GM18907 (cell line): ENCODE measurements around the gene PLXNB2.
"Not testable (repeated sequence)": the region's sequence is repeated elsewhere in the genome, so short reads cannot be mapped to it uniquely, and the experiment has no call there.

Experiments
- ATAC-seq: cut with Tn5 transposase; IDR thresholded peaks from one replicate; pipeline ENCODE4 v1.9.1; 2021; ENCODE audit warnings: mild to moderate bottlenecking, moderate library complexity; ENCODE audit not compliant: unreplicated experiment

The PLXNB2 gene

DNA sequence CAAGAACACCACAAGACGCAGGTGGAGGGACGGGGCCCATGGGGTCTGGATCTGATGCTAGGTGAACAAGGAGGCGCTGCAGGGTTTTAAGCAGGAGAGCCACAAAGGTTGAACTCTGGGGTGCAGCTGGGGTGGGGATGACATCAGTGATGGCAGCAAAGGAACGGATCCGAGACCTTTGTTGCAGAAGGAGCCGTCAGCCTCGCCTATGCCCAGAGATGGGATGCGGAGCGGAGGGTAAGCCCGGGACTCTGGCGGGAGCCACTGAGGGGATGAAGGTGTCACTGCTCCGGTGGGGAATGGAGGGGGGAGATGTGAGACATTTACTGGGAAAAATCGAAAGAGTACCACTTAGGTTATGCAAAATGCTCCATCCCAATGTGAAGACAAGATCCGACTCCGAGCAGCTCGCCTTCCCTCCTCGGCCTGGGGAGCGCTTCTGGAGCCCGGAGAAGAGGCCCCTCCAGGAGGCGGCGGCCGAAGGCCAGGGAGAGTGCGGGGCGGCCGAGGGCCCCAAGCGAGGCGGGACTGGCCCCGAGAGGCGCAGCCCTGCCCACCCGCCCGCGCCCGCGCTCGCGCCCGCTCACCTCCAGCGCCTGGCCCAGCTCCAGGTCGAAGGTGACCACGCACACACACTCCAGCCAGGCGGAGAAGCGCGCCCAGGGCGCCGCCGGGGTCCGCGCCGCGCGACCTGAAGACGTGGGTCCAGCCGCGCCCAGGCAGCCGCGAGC lies 18.9 kb upstream of the PLXNB2 start:
- no peak for ATAC-seq

DNA sequence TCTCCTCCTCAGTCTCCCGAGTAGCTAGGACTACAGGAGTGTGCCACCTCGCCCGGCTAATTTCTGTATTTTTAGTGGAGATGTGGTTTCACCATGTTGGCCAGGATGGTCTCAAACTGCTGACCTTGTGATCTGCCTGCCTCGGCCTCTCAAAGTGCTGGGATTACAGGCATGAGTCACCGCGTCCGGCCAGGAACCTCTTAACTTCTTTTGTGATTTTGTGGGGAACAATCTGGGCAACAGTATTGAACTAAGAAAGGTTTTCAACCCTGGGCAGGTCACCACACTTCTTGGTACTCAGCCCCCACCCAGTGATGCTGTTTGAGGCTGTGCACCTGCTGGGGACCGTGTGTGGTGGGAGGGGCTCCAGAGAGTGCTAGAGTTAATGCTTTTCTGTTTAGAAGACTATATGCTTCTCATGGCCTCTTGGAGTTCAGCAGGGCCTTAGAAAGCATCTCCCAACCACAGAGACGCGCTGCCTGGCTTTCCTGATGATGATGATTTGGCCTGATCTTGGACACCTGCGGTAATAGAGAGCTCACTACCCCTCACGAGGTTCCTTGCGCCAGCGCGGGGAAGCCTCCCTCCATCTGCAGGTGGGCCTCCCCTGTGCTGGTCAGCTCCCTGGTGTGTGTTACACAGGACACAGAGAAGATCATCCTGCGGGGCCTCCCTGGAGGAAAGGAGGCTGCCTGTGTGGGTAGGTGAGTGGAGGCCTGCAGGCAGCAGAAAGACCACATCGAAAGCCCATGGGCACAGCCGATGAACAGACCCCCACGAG lies 18.2 kb upstream of the PLXNB2 start:
- no peak for ATAC-seq

DNA sequence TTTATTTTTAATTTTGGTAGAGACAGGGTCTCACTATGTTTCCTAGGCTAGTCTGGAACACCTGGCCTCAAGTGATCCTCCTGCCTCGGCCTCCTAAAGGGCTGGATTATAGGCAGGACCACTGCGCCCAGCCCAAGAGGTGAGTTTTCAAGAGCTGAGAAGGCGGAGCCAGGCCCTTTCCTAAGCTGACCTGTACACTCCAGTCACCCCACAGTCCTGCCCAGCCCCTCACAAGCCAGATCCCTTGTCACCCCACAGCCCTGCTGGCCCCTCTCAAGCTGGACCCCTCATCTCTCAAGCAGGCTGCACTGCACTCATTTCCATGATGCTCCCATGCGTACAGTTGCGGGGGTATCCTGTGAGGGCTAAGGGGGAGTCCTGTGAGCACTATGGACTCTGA lies 16.5 kb upstream of the PLXNB2 start:
- ATAC-seq: no peak

DNA sequence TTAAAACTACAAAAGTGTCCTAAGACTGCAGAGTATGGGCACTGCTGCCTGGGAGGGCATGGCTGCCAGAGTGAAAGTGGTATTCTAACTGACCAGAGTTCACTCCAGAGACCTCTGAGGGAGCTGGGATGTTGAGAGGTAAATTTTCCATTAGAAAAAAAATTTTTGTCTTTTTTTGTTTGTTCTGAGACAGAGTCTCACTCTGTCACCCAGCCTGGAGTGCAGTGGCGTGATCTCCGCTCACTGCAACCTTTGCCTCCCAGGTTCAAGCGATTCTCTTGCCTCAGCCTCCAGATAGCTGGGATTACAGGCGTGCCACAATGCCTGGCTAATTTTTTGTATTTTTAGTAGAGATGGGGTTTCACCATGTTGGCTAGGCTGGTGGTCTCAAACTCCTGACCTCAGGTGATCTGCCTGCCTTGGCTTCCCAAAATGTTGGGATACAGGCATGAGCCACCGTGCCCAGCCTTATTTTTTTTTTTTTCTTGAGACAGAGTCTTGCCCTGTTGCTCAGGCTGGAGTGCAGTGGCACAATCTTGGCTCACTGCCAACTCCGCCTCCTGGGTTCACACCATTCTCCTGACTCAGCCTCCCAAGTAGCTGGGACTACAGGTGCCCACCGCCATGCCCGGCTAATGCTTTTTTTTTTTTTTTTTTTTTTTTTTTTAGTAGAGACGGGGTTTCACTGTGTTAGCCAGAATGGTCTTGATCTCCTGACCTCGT lies 15.1 kb upstream of the PLXNB2 start:
- not testable (repeated sequence) for ATAC-seq

DNA sequence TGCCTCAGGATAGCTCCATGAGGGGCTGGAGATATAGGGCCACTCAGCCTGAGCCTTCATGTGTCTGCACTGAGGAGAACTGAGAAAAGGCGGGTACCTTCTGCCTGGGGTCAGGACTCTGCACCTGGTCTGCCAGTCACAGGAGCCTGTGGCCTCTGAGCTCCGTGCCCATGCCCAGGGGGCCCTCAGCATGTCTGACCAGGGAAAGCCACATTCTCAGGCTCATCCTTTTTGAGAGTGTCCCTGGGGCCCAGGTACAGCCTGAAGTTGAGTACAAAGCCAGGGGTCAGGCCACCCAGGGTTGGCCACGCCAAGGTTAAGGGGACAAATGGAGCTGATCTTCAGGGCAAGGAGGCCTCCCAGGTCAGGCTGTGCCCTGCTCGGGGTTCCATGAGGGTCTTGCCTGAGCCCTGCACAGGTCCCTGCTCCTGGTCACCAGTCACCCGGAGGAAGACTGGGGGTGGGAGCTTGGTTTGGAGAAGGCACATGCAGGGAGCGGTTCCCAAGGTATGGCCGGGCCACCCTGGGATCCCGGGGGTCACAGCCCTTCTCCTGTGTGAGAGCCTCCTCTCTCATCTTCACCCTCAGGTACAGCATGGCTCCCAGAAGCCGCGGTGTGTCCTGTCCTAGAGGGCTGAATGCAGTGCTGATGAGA lies 13.4 kb upstream of the PLXNB2 start:
- ATAC-seq: no peak

DNA sequence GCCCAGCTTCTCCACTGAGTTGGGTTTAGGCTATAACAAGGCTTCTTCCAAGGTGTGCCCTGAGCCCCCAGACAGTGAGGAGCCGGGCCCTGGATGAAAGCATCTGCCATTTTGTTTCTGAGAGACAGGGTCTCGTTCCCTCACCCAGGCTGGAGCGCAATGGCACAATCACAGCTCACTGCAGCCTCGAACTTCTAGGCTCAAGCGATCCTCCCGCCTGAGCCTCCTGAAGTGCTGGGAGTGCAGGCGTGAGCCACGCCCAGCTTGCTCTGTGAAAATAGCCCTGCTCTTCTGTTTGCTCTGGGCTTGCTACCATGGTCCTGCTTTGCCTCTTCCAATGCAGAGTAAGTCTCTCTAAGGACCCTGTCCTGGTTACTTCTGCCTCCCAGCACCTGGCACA lies 12.7 kb upstream of the PLXNB2 start:
- ATAC-seq: no peak

DNA sequence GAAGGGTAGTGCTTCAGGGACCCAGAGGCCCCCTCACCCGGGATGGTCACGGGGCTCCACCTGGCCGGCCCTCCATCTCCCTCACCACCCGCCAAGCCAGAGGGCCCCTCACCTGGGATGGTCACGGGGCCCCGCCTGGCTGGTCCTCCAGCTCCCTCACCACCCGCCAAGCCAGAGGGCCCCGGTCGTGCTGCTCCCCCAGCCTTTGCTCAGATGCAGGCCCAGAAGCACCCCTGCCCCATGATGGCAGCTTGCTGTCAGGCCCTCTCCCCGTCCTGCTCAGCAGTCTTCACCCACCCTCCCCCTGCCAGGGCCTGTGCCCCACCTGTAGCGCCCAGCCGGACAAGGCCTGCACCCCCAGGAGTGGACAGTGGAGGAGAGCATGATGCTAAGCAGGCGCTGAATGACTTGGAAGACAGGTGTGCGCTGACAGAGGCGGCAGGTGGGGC lies 12.1 kb upstream of the PLXNB2 start:
- ATAC-seq: no peak

DNA sequence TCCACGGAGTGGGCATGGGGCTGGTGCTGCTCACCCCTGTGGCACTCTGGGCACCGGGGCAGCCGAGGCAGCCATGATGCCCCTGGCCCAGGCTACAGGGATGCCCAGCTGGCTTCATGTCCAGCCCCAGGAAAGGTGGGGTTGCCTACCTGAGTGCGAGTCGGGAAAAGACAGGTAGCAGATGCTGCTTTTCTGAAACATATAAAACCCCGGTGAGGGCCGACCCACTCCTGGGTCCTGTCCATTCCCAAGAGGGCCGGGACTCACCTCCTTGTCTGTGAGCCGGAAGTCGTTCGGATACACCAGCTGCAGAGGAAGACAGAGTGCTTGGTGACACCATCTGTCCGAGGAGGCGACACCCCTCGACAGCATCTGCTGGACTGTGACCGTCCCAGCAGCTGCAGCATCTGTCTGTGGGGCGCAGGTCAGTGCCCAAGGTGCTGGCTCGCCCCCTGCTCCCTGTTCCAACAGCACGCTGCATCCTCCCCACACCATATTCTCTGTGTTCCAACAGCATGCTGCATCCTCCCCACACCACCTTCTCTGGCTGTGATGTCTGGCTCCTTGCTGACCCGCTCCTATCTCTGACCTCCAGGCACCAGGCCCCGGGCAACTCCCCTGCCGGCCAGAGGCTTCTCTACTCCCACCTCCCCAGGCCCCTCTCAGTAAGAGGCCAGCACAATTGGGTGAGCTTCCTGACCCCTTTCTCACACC lies 11.4 kb upstream of the PLXNB2 start:
- no peak for ATAC-seq

DNA sequence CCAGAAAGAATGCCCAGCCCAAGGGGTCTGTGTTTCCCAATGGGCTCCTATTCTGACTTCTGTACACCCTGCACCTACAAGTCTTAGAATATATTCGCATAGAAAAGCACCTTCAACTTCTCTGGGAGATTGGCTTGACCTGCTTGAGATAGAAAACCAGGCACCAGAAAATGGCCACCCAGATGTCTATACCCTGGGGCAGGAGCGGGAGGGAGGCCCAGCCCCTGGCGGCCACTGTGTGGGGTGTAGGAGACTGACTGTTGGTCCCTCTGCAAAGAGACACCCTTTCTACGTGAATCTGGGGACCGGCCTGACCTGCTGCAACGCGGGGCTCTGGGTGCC lies 10.9 kb upstream of the PLXNB2 start:
- ATAC-seq: no peak

DNA sequence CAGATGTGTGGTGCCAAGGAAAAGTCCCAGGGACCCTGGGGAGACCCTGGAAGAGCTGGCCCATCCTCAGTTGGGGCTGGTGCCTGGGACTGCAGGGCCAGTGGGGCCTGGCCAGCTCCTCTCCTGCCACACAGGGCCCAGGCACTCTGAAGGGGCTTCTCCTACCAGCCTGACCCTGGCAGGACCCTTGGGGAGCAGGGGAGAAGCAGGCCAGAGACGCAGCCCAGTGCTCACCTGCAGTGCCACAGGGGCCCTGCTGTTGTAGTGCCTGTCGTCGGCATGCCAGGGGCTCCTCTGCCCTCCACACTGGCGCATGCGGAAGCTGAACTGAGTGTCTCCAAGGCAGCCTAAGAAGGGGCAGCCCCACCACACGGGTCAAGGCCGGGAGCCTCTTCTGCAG lies 10.2 kb upstream of the PLXNB2 start:
- ATAC-seq: no peak

DNA sequence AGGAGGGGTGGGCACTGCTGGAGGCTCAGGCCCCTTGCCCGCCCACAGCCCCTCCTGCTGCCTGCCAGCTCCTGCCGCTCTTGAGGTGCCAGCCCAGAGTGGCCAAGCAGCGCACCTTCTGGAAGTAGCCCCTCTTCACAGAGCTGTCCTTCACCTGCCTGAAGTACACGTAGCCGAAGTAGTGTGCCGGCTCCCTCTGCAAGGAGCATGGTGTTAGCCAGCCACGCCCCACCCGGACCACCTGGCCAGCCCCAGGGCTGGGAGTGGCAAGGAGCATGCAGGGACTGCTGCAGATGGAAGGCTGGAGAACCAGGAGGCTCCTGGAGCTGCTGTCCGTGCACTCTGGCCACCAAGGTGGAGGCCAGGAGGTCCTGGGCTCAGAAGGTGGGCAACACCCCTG lies 9.7 kb upstream of the PLXNB2 start:
- ATAC-seq: no peak

DNA sequence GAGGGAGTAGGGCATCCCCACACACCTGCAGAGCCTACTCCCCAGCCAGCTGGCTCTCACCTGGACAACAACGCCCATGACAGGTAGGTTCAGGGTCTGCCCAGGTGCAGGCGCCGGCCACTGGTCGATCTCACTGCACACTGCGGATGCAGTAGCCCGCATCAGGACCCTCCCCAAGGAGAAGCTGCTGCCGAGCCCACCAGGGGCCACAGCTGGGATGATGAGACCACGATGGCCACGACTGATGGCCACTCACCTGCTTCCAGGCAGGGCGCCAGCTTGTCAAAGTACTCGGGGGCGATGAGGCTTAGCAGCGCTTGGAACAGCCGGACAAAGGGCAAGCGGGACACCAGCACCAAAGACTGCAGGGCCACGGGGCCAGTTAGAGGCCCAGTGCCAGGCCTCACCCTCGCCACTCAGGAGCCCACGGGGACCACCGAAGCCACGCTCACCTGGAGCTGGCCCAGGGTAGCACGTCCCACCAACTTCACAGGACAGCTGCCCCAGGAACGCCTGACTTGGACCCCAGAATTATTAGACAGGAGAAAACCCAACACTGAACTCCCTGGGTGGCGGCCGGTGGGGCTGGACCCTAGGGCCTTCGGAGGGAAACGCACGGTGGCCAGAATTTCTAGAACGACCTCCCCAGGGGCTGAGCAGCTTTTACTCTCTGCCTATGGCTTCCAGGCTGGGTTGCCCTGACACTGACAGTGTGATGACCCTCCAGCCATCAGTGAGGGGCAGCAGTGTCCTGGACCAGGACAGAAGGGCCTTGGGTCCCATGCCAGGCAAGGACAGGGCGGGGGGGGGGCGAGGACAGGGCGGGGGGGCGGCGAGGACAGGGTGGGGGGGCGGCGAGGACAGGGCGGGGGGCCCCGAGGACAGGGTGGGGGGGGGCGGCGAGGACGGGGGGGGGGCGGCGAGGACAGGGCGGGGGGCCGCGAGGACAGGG lies 8.9 kb upstream of the PLXNB2 start:
- no peak for ATAC-seq

DNA sequence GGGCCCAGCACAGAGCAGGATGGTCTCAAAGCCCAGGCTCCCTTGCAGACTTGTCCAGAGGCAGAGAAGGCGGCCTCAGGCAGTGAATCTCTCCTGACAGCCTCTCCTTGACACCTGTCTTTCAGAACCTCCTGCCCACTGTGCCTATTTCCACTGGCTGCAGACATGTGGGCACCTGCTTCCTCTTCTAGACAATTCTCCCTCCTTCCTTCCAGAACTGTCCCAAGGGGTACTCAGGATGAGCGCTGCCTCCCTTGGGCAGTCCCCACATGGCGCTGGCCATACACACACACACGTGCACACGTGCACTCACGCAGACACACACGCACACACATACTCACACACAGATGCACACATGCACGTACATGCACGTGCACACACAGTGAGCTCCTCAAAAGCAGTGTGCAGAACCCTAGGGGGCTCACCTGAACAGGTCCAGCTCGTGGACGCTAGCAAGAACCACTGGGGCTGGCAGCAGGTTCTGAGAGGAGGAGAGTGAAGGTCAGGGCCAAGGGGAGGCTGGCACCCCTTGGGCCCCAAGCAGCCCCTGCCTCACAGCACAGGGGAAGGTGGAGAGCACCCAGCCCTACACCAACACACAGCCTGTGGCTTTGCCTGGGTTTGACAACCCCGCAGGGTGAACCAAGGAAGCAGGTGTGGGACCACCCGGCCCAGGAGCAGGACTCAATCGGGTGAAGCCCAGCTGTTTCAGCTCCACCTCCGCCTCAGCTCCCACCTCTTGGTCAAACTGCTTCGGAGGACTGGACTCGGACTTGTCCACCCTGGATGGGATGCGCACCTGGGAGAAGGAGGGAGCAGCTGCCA lies 8.1 kb upstream of the PLXNB2 start:
- ATAC-seq: no peak

DNA sequence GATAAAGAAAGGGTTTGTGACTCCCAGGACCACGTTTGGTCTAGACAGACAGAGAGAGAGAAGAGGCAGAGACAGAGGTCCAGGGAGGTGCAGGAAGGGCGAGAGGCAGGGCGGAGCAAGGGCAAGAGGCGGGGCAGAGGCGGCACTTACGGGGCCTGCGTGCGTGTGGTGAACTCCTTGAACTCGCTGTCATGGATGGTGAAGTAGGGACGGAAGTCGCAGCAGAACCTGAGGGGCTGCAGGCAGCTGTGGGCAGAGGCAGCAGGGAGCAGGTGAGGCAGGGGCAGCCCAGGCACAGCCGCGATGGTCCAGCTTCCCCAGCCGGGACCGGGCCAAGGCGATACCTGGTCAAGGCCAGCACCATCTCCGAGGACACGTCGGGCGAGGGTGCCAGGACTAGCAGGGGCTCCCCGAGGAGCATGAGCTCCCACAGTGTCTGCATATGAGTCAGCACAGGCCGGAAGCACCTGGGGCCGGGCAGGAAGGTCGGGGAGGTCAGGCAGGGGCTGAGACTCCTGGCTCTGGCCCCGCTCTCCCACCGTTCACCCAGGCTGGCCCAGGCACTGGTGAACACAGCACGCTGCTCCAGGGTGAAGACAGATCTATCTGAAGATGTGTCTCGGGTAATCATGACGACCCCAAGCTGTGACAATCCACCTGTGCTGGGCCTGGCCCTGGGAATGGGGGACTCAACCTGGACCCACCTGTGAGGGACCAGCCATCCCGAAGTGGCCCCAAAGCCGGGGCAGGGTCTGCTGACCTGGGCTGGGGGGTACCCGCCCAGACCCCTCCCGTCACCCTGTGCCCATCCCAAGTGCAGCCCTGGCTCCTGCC lies 7.2 kb upstream of the PLXNB2 start:
- ATAC-seq: peak; percentile 65

DNA sequence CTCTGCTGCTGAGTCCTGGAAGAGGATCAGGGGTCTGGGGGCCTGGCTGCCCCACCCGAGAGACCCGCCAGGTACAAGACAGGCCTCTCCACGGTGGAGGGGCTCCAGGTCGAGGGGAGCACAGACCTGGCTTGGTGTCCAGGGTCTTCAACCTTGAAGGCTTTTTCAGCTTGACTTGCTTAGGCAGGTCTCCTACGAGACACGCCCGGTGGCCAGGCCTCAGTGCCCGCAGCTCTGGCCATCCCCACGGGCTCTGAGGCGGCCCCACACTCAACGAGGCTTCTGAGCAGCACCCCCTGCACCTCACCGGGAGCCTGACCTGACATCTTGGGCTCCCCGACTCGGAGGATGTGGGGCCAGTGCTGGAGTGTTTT lies 6.6 kb upstream of the PLXNB2 start:
- ATAC-seq: no peak

DNA sequence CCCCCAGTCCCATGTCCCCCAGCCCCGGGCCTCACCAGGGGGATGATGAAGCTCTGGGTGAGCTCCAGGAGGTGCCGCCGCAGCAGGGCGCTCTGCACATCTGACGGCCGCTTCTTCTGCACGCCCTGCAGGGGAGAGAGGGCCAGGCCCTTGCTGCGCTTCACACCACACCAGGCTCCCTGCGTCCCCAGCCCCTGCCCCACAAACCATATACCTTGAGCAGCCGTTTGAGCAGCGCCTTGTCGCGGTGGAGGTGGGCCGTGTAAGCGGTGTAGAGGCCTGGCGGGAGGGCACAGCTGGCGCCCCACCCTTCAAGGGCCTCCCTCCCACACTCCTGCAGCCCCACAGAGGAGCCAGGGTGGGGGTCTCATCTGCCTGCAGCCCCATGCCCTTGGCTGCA lies 6.2 kb upstream of the PLXNB2 start:
- ATAC-seq: no peak

DNA sequence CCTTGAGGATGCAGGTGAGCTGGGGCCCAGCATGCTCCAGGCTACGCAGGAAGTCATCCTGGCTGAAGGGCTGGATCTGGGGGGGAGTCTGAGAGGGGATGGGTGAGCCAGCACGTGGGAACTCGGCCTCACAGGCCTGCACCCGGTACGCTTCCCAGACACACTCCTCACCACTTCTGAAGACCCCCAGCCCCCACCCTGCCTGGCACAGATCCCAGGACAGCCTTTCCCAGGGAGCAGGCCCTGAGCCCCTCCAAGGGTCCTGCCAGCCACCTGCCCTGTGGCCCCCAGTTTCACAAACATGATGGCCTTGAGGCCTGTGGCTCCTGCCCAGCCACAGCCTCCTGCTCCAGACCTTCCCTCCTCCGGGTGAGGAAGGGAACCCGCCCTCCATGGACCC lies 5.6 kb upstream of the PLXNB2 start:
- ATAC-seq: no peak

DNA sequence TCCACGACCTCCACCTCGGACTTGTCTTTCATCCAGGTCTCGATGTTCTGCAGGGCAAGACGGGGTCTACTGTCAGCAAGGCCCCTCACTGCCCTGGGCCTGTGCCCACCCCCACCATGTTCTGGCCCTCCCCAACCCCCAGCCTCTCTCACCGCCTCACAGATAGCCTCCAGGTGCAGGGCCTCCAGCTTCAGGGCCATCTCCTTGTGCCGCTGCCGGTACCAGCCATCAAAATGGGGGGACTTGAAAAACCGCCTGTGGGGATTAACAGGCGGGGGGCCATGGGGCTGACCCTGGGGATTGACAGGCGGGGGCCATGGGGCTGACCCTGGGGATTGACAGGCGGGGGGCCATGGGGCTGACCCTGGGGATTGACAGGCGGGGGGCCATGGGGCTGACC lies 4.9 kb upstream of the PLXNB2 start:
- no peak for ATAC-seq
